Liver (tissue), 9 donors: ENCODE results near the gene LCTL. TPM values are rescaled to one million over a fixed set of nuclear protein-coding genes. Genes with fewer than 3 reads are reported as not detected.

ENCODE experiments used
- DNase-seq: peaks from one replicate; pipeline ENCODE4 v3.0.0-alpha.2; 2017; ENCODE audit warnings: low spot score
- H3K27ac ChIP-seq, 2 donors: one replicate each; pipeline ENCODE4 v1.7.0; 2013; ENCODE audit warnings: inconsistent platforms in 2 of 2, low read length in 2 of 2, control low read depth in 1 of 2, low read depth in 1 of 2, mild to moderate bottlenecking in 1 of 2
- H3K27me3 ChIP-seq, 4 donors: one replicate each; pipeline versions ENCODE4 v1.6.1 to v1.7.0; 2013; ENCODE audit warnings: low read length in 3 of 4, inconsistent platforms in 1 of 4, mild to moderate bottlenecking in 1 of 4, moderate library complexity in 1 of 4; ENCODE audit not compliant: control insufficient read depth in 4 of 4, insufficient read depth in 4 of 4
- H3K36me3 ChIP-seq, 4 donors: one replicate each; pipeline versions ENCODE4 v1.6.1 to v1.7.0; 2013; ENCODE audit warnings: low read length in 3 of 4, mild to moderate bottlenecking in 3 of 4, low read depth in 1 of 4, moderate library complexity in 1 of 4; ENCODE audit not compliant: control insufficient read depth in 4 of 4, insufficient read depth in 3 of 4
- H3K4me1 ChIP-seq, 4 donors: one replicate each; pipeline versions ENCODE4 v1.6.1 to v1.7.0; 2013; ENCODE audit warnings: low read length in 3 of 4, mild to moderate bottlenecking in 3 of 4, moderate library complexity in 1 of 4; ENCODE audit not compliant: control insufficient read depth in 4 of 4, insufficient read depth in 4 of 4
- H3K4me3 ChIP-seq, 3 donors: one replicate each; pipeline versions ENCODE4 v1.6.1 to v1.7.0; 2013; ENCODE audit warnings: low read length in 3 of 3, control low read depth in 1 of 3, low read depth in 1 of 3, mild to moderate bottlenecking in 1 of 3
- H3K9ac ChIP-seq, 2 donors: one replicate each; pipeline ENCODE4 v1.7.0; 2013; ENCODE audit warnings: low read length in 2 of 2, mild to moderate bottlenecking in 2 of 2, moderate library complexity in 2 of 2, control low read depth in 1 of 2, low read depth in 1 of 2
- H3K9me3 ChIP-seq, 4 donors: one replicate each; pipeline versions ENCODE4 v1.6.1 to v1.7.0; 2013; ENCODE audit warnings: low read length in 3 of 4; ENCODE audit not compliant: control insufficient read depth in 4 of 4
- ATF3 ChIP-seq: IDR thresholded peaks from 2 replicates; pipeline ENCODE4 v1.6.1; 2016; ENCODE audit warnings: antibody characterized with exemption
- CTCF ChIP-seq: fragments of 150-350 bp; IDR thresholded peaks from 2 replicates; pipeline ENCODE4 v1.5.1; 2017; ENCODE audit warnings: improper control_type of control experiment, low read depth, low read length; ENCODE audit not compliant: missing input control
- EGR1 ChIP-seq, 2 donors: IDR thresholded peaks; 2 replicates each; pipeline ENCODE4 v1.6.1; 2016 to 2018; ENCODE audit warnings: antibody characterized with exemption in 2 of 2, low read depth in 2 of 2
- FOXA1 ChIP-seq: IDR thresholded peaks from 2 replicates; pipeline ENCODE4 v1.6.1; 2016; ENCODE audit warnings: antibody characterized with exemption
- FOXA2 ChIP-seq: IDR thresholded peaks from 2 replicates; pipeline ENCODE4 v1.6.1; 2016; ENCODE audit warnings: antibody characterized with exemption
- GABPA ChIP-seq, 2 donors: IDR thresholded peaks in 1 of 2; conservative IDR thresholded peaks in 1 of 2; 2 replicates each; pipeline ENCODE4 v1.6.1; 2016; ENCODE audit warnings: antibody characterized with exemption in 2 of 2, mild to moderate bottlenecking in 1 of 2, moderate library complexity in 1 of 2
- HNF4A ChIP-seq, 2 donors: conservative IDR thresholded peaks; 2 replicates each; pipeline ENCODE4 v1.6.1; 2016; ENCODE audit warnings: antibody characterized with exemption in 2 of 2, mild to moderate bottlenecking in 2 of 2
- HNF4G ChIP-seq: IDR thresholded peaks from 2 replicates; pipeline ENCODE4 v1.6.1; 2016; ENCODE audit warnings: antibody characterized with exemption
- JUND ChIP-seq, 2 donors: IDR thresholded peaks; 2 replicates each; pipeline ENCODE4 v1.6.1; 2016; ENCODE audit warnings: antibody characterized with exemption in 2 of 2
- MAX ChIP-seq: IDR thresholded peaks from 2 replicates; pipeline ENCODE4 v1.6.1; 2016; ENCODE audit warnings: antibody characterized with exemption
- NR2F2 ChIP-seq: IDR thresholded peaks from 2 replicates; pipeline ENCODE4 v1.6.1; 2016; ENCODE audit warnings: antibody characterized with exemption
- RAD21 ChIP-seq, 2 donors: IDR thresholded peaks; 2 replicates each; pipeline ENCODE4 v1.6.1; 2016; ENCODE audit warnings: antibody characterized with exemption in 2 of 2, mild to moderate bottlenecking in 2 of 2
- REST ChIP-seq: IDR thresholded peaks from 2 replicates; pipeline ENCODE4 v1.6.1; 2016; ENCODE audit warnings: antibody characterized with exemption, mild to moderate bottlenecking
- RXRA ChIP-seq, 2 donors: IDR thresholded peaks; 2 replicates each; pipeline ENCODE4 v1.6.1; 2017 to 2018; ENCODE audit warnings: antibody characterized with exemption in 2 of 2, mild to moderate bottlenecking in 1 of 2
- SP1 ChIP-seq: IDR thresholded peaks from 2 replicates; pipeline ENCODE4 v1.6.1; 2018; ENCODE audit warnings: antibody characterized with exemption, mild to moderate bottlenecking
- TAF1 ChIP-seq: conservative IDR thresholded peaks from 2 replicates; pipeline ENCODE4 v1.6.1; 2016; ENCODE audit warnings: antibody characterized with exemption, mild to moderate bottlenecking
- YY1 ChIP-seq: IDR thresholded peaks from 2 replicates; pipeline ENCODE4 v1.6.1; 2016; ENCODE audit warnings: antibody characterized with exemption, mild to moderate bottlenecking
- ZBTB33 ChIP-seq: IDR thresholded peaks from 2 replicates; pipeline ENCODE4 v1.6.1; 2016; ENCODE audit warnings: antibody characterized with exemption
- WGBS: extraction: QIAGEN DNeasy Blood & Tissue Kit; methylation state at CpG from one replicate; pipeline ENCODE4 v1.1.7; 2013; 5-methylcytosine and 5-hydroxymethylcytosine counted together
- polyA plus RNA-seq, 2 donors: library from polyadenylated mRNA; stranded (reverse) in 1 of 2; unstranded in 1 of 2; fragments of 200-250 nt in 1 of 2; fragments of >200 nt in 1 of 2; fragmentation: Nextera tagmentation in 1 of 2; extraction: Ambion mirVana in 1 of 2; gene quantifications; one replicate each; pipeline versions ENCODE4 v1.2.1 to v1.2.3, GENCODE V29; 2013 to 2015
- total RNA-seq, 2 donors: library from RNA; depleted of rRNA; stranded (reverse); fragments of >200 nt; gene quantifications; one replicate each; pipeline ENCODE4 v1.2.3, GENCODE V29; 2014
- donor health status: healthy.
- donor health status: healthy.
- donor health status: healthy.
- donor health status: healthy.
- donor health status: healthy.

Gene LCTL
- total and polyA plus RNA-seq, 4 donors: 0.13 TPM; not detected in 3

- TF ChIP-seq TAF1 (no peak), HNF4A (conservative IDR thresholded peaks at IDR 0.05) (no peak), YY1 (no peak), FOXA2 (no peak), EGR1 (IDR thresholded peaks at IDR 0.05; ENCODE audit: low read depth in 2 of 2) (no peak), GABPA (IDR thresholded peaks at IDR 0.05 in 1 of 2, conservative IDR thresholded peaks at IDR 0.05 in 1 of 2) (no peak), CTCF (no peak), NR2F2 (no peak), RAD21 (IDR thresholded peaks at IDR 0.05) (no peak), HNF4G (no peak), RXRA (IDR thresholded peaks at IDR 0.05) (no peak), ATF3 (no peak), JUND (IDR thresholded peaks at IDR 0.05) (no peak), SP1 (no peak), MAX (no peak), ZBTB33 (no peak), REST (no peak), FOXA1 (no peak)
- WGBS: 95% methylated on average over 3 of the region's 3 CpGs
- H3K27me3 ChIP-seq: no peaks in the 10 kb centered on the region
- peaks cover 0 to 2% (median under 1%) of the 10 kb centered on the region in 4 donors for H3K36me3 ChIP-seq
- no peak overlapping the region for H3K9ac ChIP-seq
- no peak for DNase-seq
- no peaks in the 10 kb centered on the region for H3K4me1 ChIP-seq
- H3K27ac ChIP-seq: no peak overlapping the region
- no peak overlapping the region for H3K4me3 ChIP-seq
- no peaks in the 10 kb centered on the region for H3K9me3 ChIP-seq
These were observed 41.9 kb downstream of the LCTL start for GRCh38 chr15:66523926-66524325.
